Activated CD4-positive, alpha-beta T cell treated with anti-CD3 and anti-CD28 coated beads for 24 hours (primary cell): Measurements from ENCODE around the gene PTPRC.

ENCODE experiments used
- DNase-seq, 2 donors: peaks; one replicate each; pipeline ENCODE4 v3.0.0-alpha.2; 2020; ENCODE audit warnings: low read depth in 2 of 2

The PTPRC gene

GRCh38 chr1:198620218-198620617 is 18.6 kb upstream of the PTPRC start:
- DNase-seq = no peak

DNA sequence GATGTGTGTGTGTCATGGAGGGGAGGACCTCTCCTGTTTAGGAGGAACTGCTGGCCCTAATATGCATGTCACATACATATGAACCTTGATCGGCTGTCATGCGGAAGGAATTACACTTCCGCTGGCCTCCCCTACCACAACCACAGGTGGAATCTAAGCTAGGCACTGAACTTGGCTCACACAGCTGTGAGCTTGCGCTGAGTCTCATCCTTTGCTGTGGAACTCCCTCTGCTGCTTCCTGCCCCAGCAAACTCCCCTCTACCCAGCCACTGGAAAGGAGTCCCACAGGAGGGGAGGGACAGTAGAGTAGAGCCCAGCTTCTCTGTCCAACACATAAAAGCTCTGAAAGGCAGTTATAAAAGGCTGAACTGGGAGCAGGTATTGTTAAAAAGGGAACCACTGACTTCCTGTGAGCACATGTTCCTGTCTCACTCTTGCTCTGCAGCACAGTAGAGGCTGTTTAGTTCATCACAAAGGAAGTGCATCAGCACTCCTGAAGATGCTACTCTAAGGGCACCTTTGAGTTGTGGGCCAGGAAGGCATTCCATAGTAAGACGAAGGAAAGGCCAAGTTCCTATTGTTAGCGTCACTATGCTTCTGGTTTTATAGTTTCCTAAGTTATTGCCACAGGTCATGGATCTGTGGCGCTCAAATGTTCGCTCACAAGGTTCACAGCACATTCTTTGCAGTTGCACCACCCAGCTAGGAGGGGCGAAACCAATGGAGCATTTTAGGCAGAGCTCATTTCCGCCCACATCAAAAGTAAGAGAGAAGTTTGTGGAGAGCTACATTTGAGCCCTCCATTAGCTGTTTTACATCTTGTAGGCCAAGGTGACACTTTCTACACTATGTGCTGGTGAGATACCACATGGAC is 17.7 kb upstream of the PTPRC start:
- DNase-seq = peak; percentile 39 to 44

- no peak for DNase-seq
Observed at GRCh38 chr1:198622001-198622400, 16.8 kb upstream of the PTPRC start.

- no peak for DNase-seq
Observed at GRCh38 chr1:198623752-198624647, 14.8 kb upstream of the PTPRC start.

GRCh38 chr1:198624648-198624980 is 14.2 kb upstream of the PTPRC start:
- no peak for DNase-seq

GRCh38 chr1:198627436-198628066 is 11.3 kb upstream of the PTPRC start:
- no peak for DNase-seq

GRCh38 chr1:198628067-198628455 is 10.8 kb upstream of the PTPRC start:
- no peak for DNase-seq

GRCh38 chr1:198629610-198630009 is 9.2 kb upstream of the PTPRC start:
- no peak for DNase-seq

DNA sequence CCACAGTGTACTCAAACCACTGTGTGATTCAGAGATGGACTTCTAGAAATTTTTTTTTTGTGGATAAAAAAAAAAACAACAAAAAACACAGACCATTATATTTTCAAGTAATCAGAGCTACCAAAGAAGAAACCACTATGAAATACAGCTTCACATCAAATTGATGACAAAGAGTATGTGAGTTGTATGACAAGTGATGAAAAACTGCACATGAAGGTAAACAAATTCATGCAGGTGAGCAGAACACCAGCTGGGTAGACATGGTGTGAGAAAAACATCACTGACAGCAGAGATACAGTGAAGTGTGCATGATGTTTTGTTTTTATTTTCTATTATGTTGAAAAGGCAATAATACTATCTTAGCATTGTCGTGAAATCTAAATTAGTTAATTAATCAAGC is 8.0 kb upstream of the PTPRC start:
- DNase-seq = no peak

DNA sequence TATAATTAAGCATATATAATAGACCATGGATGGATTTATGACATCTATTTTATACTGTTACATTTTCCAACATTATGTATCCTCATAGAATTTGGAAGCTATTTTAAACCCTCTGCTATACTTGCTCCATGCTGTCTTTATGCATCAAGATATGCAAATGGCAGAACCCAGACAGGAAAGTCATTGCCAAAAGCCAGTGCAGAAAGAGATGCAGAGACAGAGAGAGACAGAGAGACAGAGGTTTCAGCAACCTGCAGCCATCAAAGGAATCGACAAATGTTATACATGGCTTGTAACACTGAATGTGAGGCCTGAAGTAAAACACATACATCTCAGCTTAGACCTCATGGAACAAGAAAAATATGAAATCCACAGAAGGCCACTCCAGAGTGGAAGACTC is 7.5 kb upstream of the PTPRC start:
- DNase-seq = no peak

GRCh38 chr1:198632007-198632406 is 6.8 kb upstream of the PTPRC start:
- DNase-seq = no peak

DNA sequence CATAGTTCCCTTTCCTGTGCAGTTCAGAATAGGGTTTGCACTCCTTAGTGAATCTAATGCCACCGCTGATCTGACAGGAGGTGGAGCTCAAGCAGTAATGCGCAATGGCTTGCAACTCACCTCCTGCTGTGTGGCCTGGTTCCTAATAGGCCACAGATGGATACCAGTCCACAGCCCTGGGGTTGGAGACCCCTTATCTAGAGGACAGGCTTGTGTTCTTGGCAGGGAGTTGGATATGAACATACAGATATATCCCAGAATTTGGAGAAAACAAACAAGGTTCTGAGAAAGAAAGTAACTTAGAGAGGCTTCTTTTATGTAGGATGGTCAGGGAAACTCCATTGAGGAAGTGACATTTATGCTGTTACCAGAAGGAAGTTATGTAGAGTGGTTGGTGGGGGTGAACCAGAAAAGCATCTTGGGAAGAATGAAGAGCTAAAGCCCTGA is 5.1 kb upstream of the PTPRC start:
- DNase-seq = no peak

DNA sequence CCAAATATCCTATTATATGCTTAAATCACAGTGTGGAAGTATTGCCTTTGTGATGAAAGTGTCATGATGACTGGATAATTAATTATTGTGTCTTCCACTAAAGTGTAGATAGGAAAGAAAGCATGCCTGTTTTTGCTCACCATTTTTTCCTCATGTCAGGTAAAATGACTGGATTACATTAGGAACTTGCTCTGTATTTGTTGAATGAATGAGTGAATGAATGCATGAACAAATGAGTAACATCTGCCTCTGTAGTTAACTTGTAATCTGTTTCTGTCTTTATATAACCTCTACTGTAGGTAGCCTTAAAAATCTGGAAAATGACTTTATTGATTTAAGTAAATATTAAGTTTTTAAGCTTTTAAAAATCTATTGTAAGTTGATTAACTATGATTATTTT is 2.9 kb upstream of the PTPRC start:
- no peak for DNase-seq

DNA sequence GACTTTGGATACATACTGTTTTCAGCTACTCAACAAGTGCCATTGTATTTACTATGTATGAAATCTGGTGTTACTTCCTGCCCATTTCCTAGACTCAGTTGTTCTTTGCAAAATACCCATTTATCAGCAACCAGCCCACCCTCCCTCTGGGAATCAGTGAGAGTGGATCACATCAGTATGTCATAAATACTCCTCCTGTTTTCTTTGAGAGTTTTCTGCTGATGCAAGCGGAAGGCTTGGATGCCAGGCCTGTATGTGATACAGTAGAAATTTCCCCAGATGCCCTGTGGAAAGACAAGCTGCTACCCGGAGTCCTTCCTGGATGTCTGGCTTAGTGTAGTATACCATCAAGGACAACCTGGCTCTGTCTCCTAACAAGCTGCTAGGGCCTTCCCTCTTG is 2.4 kb upstream of the PTPRC start:
- no peak for DNase-seq

DNA sequence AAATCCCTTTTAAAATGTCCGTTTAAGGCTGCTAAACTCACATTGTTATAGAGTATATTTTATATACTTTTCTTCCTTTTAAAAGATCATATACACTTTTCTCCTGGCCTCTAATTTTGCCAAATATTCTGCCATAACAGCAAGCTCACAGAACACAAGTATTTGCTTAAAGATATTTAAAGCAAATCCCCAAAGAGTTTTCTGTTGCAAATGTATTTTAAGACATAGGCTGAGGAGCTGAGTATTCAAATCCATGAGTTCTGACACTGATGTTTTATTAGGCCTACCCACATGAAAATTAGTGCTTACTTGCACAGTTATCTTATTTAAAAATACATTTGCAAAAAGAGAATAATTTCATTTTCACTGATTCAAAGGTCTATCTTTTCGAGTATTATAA is 1.7 kb upstream of the PTPRC start:
- no peak for DNase-seq

DNA sequence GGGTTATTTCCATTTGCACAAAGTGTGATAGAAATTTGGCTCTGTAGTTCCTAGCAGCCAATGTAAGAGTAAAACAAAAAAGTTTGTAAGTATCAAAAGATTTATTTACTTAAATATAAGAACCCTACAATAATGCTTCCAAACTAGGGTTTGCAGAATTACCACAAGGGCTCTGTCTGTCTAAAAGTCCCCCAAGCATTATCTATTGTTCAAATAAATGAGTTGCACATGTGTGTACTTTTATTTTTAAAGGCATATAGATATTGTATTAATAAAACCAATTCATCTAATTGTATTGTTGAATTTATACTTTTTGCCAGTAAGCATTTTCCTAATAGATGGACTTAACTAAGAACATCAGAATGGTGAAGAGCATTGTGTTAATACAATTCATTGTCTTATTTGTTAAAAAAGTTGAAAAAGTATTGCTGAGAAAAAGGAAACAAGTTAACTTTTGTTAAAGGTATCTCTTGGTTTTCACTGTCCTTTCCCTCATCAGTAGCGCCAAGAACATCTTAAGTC is 863 bp upstream of the PTPRC start:
- no peak for DNase-seq

- DNase-seq = no peak
Observed at GRCh38 chr1:198638441-198638840, 399 bp upstream of the PTPRC start.

- DNase-seq = no peak
Observed at GRCh38 chr1:198639671-198640143, 867 bp downstream of the PTPRC start.

DNA sequence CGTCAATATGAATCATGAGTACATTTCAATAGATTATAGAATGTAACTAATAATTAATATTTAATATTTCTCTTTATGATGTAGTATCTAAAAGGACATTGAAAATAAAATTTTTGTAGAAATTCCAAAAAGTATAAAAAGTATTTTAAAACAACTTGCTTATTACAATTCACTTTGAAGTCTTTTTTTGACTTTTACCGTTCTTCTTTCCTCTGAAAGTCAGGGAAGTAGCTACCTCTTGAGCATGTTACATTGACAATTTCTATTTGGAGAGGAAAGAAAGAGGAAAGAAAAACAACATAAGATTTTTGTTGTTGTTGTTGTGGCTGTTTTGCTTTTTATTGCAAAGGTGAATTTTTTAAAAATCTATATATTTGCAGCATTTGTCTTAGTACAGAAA is 1.3 kb downstream of the PTPRC start:
- no peak for DNase-seq

DNA sequence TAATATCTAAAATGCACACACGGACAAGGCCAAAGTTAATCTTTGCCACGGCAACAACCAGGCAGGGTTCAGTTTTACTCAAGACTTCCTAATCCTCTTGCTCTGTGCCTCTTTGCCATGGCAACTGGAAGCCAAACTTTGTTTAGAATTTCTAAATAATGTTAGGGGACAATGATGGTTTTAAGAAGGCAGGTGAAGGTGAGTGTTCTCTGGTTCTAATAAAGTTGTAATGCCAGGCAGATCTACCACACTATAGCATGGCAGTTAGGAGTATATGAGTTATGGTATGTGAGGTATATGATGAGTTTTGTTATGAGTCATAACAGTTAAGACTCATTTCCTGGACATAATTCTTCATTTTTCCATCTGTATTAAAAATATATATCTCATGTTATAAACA is 2.7 kb downstream of the PTPRC start:
- DNase-seq = no peak

DNA sequence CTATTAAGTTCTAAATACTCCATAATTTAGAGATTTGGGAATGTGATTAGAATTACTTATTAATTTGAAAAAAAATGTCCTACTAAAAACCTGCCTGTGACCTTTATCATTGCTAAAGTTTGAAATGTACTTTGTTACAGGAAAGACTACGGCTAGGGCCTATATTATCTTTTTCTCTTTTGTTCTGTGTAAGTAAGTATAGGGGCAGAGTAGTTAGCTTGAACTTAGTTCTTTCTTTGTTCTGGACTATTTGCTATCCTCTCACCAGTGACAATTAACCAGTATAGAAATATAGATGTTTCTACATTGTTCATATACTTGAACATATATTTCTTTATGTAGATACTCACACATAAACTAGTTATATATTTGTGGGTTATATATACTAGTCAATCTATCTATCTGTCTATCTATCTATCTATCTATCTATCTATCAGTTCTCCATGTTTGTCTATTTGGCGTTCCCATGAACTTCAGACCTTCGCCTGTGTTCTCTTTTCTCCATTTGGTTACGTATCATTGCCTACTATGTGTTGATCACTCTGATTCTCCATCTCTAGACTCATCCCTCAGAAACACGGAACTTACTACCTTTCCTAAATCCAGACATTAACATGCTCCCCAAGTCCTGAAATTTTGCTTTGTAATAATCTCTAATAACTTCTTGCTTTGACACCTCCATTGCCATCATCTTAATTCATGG is 3.3 kb downstream of the PTPRC start:
- no peak for DNase-seq

DNA sequence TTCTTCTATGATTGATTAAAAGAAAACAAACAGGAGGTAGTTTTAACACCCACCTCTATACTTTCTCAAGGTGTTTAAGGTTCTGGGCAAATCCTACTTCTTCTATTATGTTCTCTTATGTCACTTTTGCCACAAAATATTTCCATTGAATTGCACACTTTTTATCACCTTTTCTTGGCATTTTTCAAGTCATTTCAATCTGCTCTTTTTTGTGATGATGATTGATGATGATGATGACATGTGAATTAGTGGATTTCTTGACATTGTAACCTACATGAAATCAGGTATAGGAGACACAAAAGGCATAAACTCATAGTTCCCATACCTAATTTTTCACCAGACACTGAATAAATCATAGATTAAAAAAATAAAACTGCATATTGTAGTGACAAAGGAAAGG is 4.1 kb downstream of the PTPRC start:
- no peak for DNase-seq
